WTC11 (cell line): ENCODE results near the gene SELL. TPM values are rescaled to one million over a fixed set of nuclear protein-coding genes. Genes with fewer than 3 reads are reported as not detected.

Source experiments
- ATAC-seq: fragments of 200-7000 bp; cut with Tn5 transposase; 2 replicates; pipeline ENCODE4 v1.10.0; 2021; ENCODE audit warnings: mild to moderate bottlenecking, moderate library complexity
- CTCF ChIA-PET: fragments of 300-600 bp; sonication (Branson Sonifier 250); formaldehyde crosslinking; loops from one replicate; lab custom pipeline; 2021; ENCODE audit warnings: antibody characterized with exemption; lab: Charles Lee
- POLR2A ChIA-PET: fragments of 350-600 bp; sonication (Branson Sonifier 250); formaldehyde crosslinking; loops from one replicate; lab custom pipeline; 2021; ENCODE audit warnings: antibody characterized with exemption; lab: Charles Lee
- DNase-seq: peaks from one replicate; pipeline ENCODE4 v3.0.0; 2021; ENCODE audit warnings: low spot score
- H3K27ac Mint-ChIP-seq: 2 replicates; pipeline ENCODE4 v1.8.0; 2021; ENCODE audit warnings: mixed read lengths
- H3K27me3 Mint-ChIP-seq: 2 replicates; pipeline ENCODE4 v1.8.0; 2021; ENCODE audit warnings: low read depth, mild to moderate bottlenecking, moderate library complexity, mixed read lengths
- H3K36me3 Mint-ChIP-seq: 2 replicates; pipeline ENCODE4 v1.8.0; 2021; ENCODE audit warnings: mixed read lengths
- H3K4me1 Mint-ChIP-seq: 2 replicates; pipeline ENCODE4 v1.8.0; 2022; ENCODE audit warnings: mixed read lengths
- H3K4me3 Mint-ChIP-seq: 2 replicates; pipeline ENCODE4 v1.8.0; 2021; ENCODE audit warnings: mild to moderate bottlenecking, moderate library complexity, mixed read lengths
- H3K9me3 Mint-ChIP-seq: 2 replicates; pipeline ENCODE4 v1.8.0; 2021; ENCODE audit warnings: mixed read lengths
- ATF1 ChIP-seq: sonication (generic); formaldehyde crosslinking; IDR thresholded peaks from 2 replicates; pipeline ENCODE4 v1.8.1; 2023; ENCODE audit warnings: mild to moderate bottlenecking, moderate library complexity, missing genetic modification reagents
- ESRRA ChIP-seq: sonication (generic); formaldehyde crosslinking; IDR thresholded peaks from 2 replicates; pipeline ENCODE4 v1.8.1; 2022; ENCODE audit warnings: mild to moderate bottlenecking, missing genetic modification reagents, borderline replicate concordance
- GRHL2 ChIP-seq: fragments of 250-450 bp; sonication (Bioruptor Pico); IDR thresholded peaks from 2 replicates; pipeline ENCODE4 v1.8.0; 2022; ENCODE audit warnings: mild to moderate bottlenecking, moderate library complexity; ENCODE audit not compliant: insufficient replicate concordance, severe bottlenecking
- GTF2I ChIP-seq: fragments of 250-450 bp; sonication (Bioruptor Pico); conservative IDR thresholded peaks from 2 replicates; pipeline ENCODE4 v1.4.0; 2021; ENCODE audit warnings: mild to moderate bottlenecking
- IRF2 ChIP-seq: sonication (generic); formaldehyde crosslinking; IDR thresholded peaks from 2 replicates; pipeline ENCODE4 v1.8.0; 2022; ENCODE audit warnings: low read depth, missing genetic modification reagents, borderline replicate concordance
- NFYB ChIP-seq: sonication (generic); formaldehyde crosslinking; conservative IDR thresholded peaks from 2 replicates; pipeline ENCODE4 v1.8.0; 2022; ENCODE audit warnings: low read depth, missing genetic modification reagents
- NR2C2 ChIP-seq: sonication (generic); formaldehyde crosslinking; IDR thresholded peaks from 2 replicates; pipeline ENCODE4 v1.8.0; 2022; ENCODE audit warnings: mild to moderate bottlenecking, missing genetic modification reagents
- SMAD4 ChIP-seq: sonication (generic); formaldehyde crosslinking; IDR thresholded peaks from 2 replicates; pipeline ENCODE4 v1.8.0; 2022; ENCODE audit warnings: mild to moderate bottlenecking, missing genetic modification reagents
- SOX15 ChIP-seq: fragments of 250-450 bp; sonication (Bioruptor Pico); IDR thresholded peaks from 2 replicates; pipeline ENCODE4 v1.9.0; 2021; ENCODE audit warnings: mild to moderate bottlenecking
- SP1 ChIP-seq: sonication (generic); formaldehyde crosslinking; conservative IDR thresholded peaks from 2 replicates; pipeline ENCODE4 v1.8.1; 2022; ENCODE audit warnings: missing genetic modification reagents
- total RNA-seq: library from RNA; stranded (reverse); gene quantifications from 3 replicates; pipeline ENCODE4 v1.2.3, GENCODE V29; 2021
- TF ChIP-seq, protein P1 (sequence below): sonication (generic); formaldehyde crosslinking; IDR thresholded peaks from 2 replicates; pipeline ENCODE4 v1.8.0; 2022; ENCODE audit warnings: missing genetic modification reagents
- TF ChIP-seq, protein P2 (sequence below): sonication (generic); formaldehyde crosslinking; IDR thresholded peaks from 2 replicates; pipeline ENCODE4 v1.8.1; 2022; ENCODE audit warnings: low read depth, missing genetic modification reagents, borderline replicate concordance
- TF ChIP-seq, protein P3 (sequence below): fragments of 250-450 bp; sonication (Bioruptor Pico); IDR thresholded peaks from 2 replicates; pipeline ENCODE4 v1.9.0; 2021; ENCODE audit warnings: mild to moderate bottlenecking
- TF ChIP-seq, protein P4 (sequence below): sonication (generic); formaldehyde crosslinking; conservative IDR thresholded peaks from 2 replicates; pipeline ENCODE4 v1.8.1; 2023; ENCODE audit warnings: mild to moderate bottlenecking, low read depth, missing genetic modification reagents, moderate library complexity
- TF ChIP-seq, protein P5 (sequence below): fragments of 250-450 bp; sonication (Bioruptor Pico); IDR thresholded peaks from 2 replicates; pipeline ENCODE4 v1.8.0; 2021; ENCODE audit warnings: mild to moderate bottlenecking
- TF ChIP-seq, protein P6 (sequence below): sonication (generic); formaldehyde crosslinking; conservative IDR thresholded peaks from 2 replicates; pipeline ENCODE4 v1.8.1; 2022; ENCODE audit warnings: mild to moderate bottlenecking, missing genetic modification reagents

Gene SELL
- total RNA-seq, 1 experiment from 2014 or later: 0.26 TPM

DNA sequence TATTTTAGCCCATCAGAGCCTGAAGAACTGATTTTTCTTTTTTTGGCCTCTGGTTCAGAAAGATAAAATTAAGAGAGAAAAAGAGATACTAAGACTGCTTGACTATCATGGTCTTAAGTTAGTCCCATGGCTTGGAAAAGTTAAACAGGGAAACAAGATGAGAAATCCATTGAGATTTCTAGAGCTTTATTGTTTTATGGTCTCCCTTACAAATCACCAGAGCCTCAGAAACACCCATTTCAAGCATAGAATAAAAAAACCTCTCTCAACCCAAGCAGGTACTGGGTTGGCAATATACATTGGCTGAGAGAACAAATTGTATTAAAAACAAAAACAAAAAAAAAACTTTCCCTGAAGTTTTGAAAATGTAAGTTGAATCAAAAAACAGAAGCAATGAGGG, 18.6 kb upstream of the SELL start (continued):
- TF ChIP-seq, protein P1, sequence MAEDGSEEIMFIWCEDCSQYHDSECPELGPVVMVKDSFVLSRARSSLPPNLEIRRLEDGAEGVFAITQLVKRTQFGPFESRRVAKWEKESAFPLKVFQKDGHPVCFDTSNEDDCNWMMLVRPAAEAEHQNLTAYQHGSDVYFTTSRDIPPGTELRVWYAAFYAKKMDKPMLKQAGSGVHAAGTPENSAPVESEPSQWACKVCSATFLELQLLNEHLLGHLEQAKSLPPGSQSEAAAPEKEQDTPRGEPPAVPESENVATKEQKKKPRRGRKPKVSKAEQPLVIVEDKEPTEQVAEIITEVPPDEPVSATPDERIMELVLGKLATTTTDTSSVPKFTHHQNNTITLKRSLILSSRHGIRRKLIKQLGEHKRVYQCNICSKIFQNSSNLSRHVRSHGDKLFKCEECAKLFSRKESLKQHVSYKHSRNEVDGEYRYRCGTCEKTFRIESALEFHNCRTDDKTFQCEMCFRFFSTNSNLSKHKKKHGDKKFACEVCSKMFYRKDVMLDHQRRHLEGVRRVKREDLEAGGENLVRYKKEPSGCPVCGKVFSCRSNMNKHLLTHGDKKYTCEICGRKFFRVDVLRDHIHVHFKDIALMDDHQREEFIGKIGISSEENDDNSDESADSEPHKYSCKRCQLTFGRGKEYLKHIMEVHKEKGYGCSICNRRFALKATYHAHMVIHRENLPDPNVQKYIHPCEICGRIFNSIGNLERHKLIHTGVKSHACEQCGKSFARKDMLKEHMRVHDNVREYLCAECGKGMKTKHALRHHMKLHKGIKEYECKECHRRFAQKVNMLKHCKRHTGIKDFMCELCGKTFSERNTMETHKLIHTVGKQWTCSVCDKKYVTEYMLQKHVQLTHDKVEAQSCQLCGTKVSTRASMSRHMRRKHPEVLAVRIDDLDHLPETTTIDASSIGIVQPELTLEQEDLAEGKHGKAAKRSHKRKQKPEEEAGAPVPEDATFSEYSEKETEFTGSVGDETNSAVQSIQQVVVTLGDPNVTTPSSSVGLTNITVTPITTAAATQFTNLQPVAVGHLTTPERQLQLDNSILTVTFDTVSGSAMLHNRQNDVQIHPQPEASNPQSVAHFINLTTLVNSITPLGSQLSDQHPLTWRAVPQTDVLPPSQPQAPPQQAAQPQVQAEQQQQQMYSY: no peak

DNA sequence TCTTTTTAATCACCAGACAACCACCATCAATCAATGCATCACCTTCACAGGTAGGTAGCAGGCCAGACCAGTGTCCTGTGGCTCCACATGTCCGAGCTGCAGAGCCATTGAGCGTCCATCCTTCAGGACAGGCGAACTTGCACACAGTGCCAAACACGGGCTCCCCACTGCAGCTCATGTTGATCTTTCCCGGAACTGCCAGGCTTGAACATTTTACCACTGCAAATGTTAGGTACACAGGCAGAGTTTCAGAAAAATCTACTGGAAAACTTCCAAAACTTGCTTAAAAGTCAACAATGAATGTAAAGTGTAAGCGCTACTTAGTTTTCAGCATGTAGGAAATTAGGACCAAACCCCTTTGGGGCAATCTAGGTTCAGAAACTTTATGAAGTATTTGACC, 15.9 kb upstream of the SELL start:
- no peaks in the 10 kb centered on the region for H3K4me1 Mint-ChIP-seq
- no peak overlapping the region for H3K27ac Mint-ChIP-seq
- DNase-seq (no peak), ATAC-seq (no peak)
- no peaks in the 10 kb centered on the region for H3K9me3 Mint-ChIP-seq
- H3K27me3 Mint-ChIP-seq: no peaks in the 10 kb centered on the region
- POLR2A ChIA-PET: no interaction called here
- no peaks in the 10 kb centered on the region for H3K36me3 Mint-ChIP-seq
- CTCF ChIA-PET: interaction anchor here (2.0 kb wide), 1 partner anchor 15 kb away, joined by 5 read pairs; no protein-coding TSS in a partner anchor
- no peak overlapping the region for H3K4me3 Mint-ChIP-seq
- TF ChIP-seq, protein P2, sequence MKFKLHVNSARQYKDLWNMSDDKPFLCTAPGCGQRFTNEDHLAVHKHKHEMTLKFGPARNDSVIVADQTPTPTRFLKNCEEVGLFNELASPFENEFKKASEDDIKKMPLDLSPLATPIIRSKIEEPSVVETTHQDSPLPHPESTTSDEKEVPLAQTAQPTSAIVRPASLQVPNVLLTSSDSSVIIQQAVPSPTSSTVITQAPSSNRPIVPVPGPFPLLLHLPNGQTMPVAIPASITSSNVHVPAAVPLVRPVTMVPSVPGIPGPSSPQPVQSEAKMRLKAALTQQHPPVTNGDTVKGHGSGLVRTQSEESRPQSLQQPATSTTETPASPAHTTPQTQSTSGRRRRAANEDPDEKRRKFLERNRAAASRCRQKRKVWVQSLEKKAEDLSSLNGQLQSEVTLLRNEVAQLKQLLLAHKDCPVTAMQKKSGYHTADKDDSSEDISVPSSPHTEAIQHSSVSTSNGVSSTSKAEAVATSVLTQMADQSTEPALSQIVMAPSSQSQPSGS (CRISPR knock-in tag): no peak
- TF ChIP-seq ATF1 (CRISPR knock-in tag): no peak
- TF ChIP-seq NFYB (CRISPR knock-in tag): no peak
- TF ChIP-seq SP1 (CRISPR knock-in tag): no peak
- TF ChIP-seq, protein P3, sequence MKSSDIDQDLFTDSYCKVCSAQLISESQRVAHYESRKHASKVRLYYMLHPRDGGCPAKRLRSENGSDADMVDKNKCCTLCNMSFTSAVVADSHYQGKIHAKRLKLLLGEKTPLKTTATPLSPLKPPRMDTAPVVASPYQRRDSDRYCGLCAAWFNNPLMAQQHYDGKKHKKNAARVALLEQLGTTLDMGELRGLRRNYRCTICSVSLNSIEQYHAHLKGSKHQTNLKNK (CRISPR knock-in tag): no peak
- TF ChIP-seq ESRRA (CRISPR knock-in tag): no peak

DNA sequence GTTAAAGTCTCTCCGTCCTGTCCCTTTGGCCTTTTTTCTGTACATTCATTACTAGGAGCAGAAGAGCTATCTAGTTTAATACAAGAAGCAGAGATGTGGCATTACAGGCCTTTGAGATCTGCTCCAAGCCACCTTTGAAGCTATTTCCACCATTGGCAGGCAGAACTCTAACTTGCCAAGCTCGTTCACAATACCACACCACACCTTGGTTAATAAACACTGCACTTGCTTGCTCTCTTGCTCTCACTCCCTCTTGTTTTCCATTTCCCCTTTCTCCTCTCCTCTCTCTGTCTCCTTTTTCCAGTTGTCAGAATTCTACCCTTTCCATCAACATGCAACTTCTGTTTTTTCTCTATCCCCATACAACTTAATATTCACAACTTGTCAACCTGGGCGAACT, 15.4 kb upstream of the SELL start:
- ChIA-PET CTCF (interaction anchor here (2.0 kb wide), 1 partner anchor 15 kb away, joined by 5 read pairs; no protein-coding TSS in a partner anchor), POLR2A (no interaction called here)
- Mint-ChIP-seq H3K4me3 (no peak overlapping the region), H3K27me3 (no peaks in the 10 kb centered on the region), H3K27ac (no peak overlapping the region), H3K9me3 (no peaks in the 10 kb centered on the region), H3K36me3 (no peaks in the 10 kb centered on the region), H3K4me1 (no peaks in the 10 kb centered on the region)
- no peak for ATAC-seq
- DNase-seq: no peak
- TF ChIP-seq, protein P4, sequence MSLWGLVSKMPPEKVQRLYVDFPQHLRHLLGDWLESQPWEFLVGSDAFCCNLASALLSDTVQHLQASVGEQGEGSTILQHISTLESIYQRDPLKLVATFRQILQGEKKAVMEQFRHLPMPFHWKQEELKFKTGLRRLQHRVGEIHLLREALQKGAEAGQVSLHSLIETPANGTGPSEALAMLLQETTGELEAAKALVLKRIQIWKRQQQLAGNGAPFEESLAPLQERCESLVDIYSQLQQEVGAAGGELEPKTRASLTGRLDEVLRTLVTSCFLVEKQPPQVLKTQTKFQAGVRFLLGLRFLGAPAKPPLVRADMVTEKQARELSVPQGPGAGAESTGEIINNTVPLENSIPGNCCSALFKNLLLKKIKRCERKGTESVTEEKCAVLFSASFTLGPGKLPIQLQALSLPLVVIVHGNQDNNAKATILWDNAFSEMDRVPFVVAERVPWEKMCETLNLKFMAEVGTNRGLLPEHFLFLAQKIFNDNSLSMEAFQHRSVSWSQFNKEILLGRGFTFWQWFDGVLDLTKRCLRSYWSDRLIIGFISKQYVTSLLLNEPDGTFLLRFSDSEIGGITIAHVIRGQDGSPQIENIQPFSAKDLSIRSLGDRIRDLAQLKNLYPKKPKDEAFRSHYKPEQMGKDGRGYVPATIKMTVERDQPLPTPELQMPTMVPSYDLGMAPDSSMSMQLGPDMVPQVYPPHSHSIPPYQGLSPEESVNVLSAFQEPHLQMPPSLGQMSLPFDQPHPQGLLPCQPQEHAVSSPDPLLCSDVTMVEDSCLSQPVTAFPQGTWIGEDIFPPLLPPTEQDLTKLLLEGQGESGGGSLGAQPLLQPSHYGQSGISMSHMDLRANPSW (CRISPR knock-in tag): no peak
- TF ChIP-seq NR2C2 (CRISPR knock-in tag): no peak
- TF ChIP-seq, protein P1: no peak
- TF ChIP-seq ATF1 (CRISPR knock-in tag): no peak
- TF ChIP-seq, protein P5, sequence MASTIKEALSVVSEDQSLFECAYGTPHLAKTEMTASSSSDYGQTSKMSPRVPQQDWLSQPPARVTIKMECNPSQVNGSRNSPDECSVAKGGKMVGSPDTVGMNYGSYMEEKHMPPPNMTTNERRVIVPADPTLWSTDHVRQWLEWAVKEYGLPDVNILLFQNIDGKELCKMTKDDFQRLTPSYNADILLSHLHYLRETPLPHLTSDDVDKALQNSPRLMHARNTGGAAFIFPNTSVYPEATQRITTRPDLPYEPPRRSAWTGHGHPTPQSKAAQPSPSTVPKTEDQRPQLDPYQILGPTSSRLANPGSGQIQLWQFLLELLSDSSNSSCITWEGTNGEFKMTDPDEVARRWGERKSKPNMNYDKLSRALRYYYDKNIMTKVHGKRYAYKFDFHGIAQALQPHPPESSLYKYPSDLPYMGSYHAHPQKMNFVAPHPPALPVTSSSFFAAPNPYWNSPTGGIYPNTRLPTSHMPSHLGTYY: no peak
- no peak for TF ChIP-seq GRHL2 (CRISPR knock-in tag)
- no peak for TF ChIP-seq SOX15 (CRISPR knock-in tag)
- TF ChIP-seq, protein P3 (CRISPR knock-in tag): no peak
- TF ChIP-seq SMAD4 (CRISPR knock-in tag): no peak
- no peak for TF ChIP-seq IRF2 (CRISPR knock-in tag)
- no peak for TF ChIP-seq GTF2I (CRISPR knock-in tag)
- TF ChIP-seq, protein P6, sequence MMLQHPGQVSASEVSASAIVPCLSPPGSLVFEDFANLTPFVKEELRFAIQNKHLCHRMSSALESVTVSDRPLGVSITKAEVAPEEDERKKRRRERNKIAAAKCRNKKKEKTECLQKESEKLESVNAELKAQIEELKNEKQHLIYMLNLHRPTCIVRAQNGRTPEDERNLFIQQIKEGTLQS: no peak
